GM21529 (cell line): ENCODE data around the gene ABHD17A.

Experiments used
- ATAC-seq: cut with Tn5 transposase; IDR thresholded peaks from one replicate; pipeline ENCODE4 v1.9.1; 2021; ENCODE audit not compliant: unreplicated experiment

The ABHD17A gene

DNA sequence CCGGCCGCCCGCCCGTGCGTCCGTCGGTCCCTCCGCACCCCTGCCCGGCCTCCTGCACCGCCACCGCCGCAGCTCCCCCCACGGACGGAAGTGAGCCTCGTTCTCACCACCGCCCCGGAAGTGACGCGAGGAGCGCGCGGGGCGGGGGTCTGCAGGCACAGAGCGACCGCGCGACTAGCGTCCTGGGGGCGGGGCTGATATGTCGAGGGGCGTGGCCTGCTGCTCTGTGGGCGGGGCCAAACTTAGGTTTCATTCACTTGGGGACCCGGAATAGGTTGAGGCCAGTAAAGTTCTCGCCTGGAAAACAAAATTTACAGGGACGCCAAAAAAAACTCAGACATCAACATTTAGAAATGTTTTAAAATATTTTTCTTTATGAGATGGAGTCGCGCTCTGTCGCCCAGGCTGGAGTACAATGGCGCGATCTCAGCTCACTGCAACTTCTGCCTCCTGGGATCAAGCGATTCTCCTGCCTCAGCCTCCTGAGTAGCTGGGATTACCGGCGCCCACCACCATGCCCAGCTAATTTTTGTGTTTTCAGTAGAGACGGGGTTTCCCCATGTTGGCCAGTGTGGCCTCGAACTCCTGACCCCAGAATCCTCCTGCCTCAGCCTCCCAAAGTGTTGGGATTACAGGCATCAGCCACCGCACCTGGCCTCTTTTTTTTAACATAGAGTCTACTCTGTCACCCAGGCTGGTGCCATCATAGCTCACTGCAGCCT is at the start of gene ABHD17A:
ABHD17A (minus strand) TSS at position 99 of the 722 bp plus-strand sequence. CDS start 3,930 bp downstream, outside the sequence.
- peak; percentile 78 for ATAC-seq

DNA sequence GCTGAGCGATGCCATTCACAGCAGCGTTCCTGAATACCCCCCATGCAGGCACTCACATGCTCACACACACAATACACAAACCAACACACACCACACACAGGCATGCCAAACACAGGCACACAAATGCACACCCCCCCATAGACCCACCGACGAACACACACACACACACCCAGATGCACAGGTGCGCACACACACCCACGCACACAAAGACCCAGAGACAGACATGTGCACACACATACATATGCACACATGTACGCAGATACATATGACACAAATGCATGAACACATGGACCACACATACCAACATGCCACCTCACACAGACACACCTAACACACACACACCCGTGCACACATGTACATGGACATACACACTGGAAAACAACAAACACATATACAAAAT is 48.6 kb upstream of the ABHD17A start:
- ATAC-seq = no peak

DNA sequence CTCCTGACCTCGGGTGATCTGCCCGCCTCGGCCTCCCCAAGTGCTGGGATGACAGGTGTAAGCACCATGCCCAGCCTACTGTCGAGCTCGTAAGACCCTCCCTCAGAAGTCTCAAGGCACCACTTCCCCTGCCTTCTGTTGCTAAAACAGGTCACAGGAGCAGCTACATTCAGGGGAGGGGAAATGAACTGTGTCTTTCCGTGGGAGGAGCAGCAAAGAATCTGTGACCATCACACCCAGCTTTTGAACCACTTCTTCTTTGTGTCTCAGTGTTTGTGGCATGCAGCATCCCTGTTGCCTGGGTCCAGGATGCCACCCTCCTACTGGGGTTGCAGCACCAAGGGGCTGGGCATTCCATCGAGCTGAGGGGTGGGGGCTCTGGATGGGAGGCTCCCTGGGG is 47.9 kb upstream of the ABHD17A start:
- no peak for ATAC-seq

DNA sequence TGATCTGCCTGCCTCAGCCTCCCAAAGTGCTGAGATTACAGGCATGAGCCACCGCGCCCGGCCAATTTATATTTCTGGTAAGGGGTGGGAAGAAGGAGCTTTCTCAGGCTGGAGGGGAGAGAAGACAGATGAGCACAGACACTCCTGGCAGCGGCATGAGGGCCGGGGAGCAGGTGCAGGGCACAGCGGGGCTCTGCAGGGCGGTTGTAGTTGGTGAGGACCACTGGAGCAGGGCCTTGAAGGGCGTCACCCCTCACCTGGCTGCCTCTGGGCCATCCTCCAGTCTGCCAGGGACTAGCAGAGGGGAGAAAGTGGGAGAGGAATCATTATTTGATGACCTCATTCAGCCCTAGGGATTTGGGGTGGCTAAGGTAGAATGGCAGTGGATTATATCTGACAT is 47.1 kb upstream of the ABHD17A start:
- ATAC-seq = no peak

DNA sequence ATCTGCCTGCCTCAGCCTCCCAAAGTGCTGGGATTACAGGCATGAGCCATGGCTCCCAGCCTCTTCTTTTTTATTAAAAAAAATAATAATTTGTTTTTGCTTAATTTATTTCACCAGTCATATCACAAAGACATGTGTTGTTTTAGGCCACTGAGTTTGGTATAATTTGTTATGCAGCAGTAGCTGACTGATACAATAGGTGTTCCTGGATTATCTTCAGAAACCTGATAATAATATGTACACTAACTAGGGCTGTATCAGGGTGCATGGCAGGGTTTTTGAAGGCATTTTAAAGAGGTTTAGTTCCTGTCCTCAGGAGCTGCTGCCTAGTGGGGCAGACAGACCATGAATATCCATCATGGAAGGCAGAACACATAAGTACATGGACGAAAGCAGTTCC is 46.1 kb upstream of the ABHD17A start:
- ATAC-seq = no peak

DNA sequence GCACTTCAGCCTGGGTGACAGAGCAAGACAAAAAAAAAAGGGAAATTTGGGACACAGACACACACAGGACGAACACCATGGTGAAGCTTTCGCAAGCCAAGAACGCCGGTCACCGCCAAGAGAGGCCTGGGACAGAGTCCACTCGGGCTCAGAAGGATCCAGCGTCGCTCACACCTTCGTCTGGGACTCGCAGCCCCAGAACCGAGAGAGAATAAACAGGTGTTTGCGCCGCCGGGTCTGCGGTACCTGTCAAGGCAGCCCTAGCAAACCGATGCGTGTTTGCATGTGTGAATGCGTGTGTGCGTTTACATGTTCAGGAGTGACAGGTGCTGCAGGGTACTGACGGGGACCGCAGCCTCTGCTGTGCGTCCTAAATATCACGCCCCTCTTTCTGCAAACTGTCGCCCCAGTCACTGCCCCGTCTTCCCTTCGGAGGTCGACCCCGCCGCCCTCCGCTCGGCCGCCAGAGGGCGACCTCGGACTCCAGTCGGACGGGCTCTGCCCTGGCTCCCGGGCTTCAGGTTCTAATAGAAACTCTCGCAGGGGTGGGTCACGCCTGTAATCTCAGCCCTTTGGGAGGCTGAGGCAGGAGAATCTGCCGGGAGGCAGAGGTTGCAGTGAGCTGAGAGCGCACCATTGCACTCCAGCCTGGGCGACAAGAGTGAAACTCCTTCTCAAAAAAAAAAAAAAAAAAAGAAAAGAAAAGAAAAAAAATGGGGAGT is 43.9 kb upstream of the ABHD17A start:
- no peak for ATAC-seq

DNA sequence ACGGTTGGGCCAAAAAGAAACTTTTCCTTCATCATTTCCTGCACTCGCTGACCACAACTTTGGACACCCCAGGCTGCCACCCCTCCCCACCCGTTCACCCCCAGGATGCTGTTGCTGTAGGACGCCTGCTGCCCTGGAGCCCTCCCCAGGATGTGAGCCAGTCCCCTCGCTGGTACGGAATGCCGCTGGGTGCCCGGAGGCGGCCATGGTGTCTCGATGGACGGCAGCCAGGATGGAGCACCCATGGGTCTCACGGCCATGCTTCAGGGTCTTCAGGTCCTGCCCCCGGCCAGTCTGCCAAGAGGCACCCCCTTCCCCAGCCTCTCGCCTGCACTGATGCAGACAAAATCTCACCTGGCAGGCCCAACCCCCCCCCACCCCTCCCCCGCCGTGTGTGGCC is 40.2 kb upstream of the ABHD17A start:
- no peak for ATAC-seq

DNA sequence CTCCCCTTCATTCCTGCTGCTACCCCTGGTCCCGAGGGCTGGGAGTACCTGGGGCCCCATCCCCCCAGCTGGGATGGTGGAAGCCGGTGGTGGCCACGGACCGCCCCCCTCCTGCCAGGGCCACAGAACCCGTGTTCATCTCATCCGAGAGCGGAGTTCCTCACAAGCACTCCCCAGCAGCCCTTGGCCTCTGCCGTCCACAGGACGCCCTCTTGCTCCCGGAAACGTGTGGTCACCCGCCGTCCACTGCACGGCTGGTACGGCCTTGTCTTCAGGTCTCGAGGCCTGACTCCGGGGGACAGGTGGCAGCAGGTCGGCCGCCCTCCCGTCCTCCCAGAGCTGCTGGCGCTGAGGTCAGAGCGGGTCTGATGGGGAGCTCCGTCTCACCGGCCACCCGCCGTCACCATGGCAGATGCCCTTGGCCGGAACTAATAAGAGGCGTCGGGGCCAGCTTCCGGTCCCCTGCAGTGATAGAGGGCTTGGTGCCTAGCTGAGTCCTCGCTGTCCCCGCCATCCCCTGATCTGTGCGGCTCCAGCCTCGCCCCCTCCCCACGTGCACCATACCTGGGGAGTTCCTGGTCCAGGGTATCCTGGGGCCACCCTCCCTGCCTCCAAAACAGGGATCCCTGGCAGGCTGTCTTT is 39.1 kb upstream of the ABHD17A start:
- ATAC-seq = no peak

DNA sequence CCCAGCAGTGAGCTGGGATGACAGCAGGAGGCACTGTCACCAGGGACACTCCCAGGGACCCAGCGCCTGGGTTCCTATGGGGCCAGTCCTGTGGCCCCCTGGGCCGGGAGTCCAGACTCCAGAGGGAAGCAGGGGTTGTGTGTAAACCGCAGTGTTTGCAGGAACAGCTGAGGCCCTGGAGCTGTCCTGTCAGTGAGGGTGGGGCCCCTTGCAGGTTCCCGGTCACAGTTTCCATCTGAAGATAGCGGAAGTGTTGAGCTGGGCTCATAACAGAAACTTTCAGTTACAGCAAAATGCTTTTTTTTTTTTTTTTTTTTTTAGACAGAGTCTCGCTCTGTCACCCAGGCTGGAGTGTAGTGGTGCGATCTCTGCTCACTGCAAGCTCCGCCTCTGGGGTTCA is 38.0 kb upstream of the ABHD17A start:
- peak; percentile 70 for ATAC-seq

DNA sequence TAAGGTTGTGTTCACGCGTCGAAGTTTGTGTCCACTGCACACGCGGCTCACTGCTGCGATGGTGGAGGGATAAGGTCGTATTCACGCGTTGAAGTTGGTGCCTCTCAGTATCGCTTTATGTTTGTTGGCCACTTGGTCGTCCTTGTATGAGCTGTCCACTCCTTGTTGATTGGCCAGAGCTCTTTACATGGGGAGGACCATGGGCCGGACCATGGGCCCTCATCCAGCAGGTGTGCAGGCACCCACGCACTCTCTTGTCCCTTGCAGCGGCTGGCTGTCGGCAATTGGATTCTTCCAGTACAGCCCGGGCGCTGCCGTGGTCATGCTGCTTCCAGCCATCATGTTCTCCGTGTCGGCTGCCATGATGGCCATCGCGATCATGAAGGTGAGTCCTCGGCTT is 37.5 kb upstream of the ABHD17A start:
- no peak for ATAC-seq

DNA sequence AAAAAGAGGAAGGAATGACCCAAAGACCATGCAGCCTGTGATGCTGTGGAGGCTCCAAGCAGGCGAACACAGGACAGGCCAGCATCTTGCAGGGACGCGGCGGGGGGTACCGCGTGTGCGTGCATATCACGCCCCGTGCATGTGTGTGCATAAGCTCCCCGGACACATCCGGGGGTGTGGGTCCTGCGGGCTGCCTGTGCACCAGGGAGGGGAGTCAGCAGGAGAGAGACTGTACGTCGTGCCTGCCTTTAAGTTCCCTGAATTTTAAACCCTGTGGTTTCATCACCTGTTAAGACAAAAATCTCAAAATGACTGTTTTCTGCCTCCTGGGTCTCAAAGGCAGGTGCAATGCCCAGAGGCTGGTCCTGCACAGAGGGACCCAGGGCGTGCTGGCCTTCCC is 36.5 kb upstream of the ABHD17A start:
- no peak for ATAC-seq

DNA sequence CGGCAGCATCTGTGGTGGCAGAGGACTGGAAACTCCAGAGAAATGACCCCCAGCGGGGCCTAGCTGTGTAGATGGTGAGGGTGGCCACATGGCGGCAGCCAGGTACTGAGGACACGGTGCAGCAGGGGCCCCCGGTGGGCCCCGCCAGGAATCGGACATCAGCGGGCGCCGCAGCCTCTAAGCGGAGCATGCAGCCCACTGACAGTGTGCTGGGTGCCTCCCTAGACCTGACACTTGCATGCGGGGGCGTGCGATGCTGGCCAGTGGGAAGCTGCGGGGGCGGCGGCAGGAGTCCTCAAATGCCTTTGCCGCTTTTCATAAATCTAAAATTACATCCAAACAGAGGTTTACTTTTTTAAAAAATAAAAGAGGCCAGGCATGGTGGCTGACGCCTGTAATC is 36.0 kb upstream of the ABHD17A start:
- ATAC-seq = no peak

DNA sequence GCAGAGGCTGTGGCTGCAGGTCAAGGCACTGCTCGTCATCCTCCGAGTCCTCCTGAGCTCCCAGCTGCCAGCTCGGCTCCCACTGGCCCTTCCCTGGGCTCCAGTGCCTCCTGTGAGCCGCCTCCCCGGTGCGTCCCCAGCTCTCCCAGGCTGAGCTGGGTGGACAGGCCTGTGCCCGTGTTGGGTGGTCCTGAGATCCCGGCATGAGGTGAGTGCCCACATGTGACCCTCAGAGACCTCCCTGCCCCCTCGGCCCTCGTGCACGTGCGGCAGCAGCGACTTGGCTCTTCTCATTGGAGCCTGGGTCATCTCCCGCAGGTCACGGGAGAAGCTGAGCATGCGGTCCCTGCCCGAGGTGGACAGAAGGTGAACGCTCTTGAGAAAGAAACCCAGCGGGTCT is 35.3 kb upstream of the ABHD17A start:
- no peak for ATAC-seq

DNA sequence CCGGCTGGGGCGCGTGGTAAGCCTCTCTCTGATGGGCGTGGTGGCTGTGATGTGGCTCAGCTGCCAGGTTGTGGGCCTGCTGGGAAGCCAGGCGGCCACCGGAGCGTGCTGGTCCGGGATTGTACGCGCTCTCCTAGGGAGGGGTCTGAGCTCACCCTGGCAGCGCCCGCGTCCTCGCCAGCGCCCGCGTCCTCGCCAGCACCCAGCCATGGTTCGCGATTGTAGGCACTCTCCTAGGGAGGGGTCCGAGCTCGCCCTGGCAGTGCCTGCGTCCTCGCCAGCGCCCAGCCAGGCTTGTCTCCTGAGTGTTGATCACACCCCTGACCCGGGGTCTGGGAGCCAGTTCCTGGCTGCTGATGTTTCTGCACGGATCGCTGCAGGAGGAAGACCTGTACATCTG is 33.7 kb upstream of the ABHD17A start:
- no peak for ATAC-seq

DNA sequence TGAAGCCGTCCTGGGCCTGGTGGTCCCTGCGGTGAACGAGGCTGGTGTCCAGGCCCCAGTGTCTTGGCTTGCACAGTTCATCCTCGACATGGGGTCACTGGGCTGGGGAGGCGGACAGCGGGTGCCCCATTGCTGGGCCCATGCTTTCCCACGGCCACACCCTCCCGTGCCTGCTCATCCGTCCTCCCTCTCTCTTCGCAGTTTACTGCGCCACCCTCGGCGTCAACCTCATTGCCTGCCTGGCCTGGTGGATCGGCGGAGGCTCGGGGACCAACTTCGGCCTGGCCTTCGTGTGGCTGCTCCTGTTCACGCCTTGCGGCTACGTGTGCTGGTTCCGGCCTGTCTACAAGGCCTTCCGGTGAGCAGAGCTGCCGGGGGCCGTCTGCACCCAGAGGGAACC is 32.6 kb upstream of the ABHD17A start:
- no peak for ATAC-seq

DNA sequence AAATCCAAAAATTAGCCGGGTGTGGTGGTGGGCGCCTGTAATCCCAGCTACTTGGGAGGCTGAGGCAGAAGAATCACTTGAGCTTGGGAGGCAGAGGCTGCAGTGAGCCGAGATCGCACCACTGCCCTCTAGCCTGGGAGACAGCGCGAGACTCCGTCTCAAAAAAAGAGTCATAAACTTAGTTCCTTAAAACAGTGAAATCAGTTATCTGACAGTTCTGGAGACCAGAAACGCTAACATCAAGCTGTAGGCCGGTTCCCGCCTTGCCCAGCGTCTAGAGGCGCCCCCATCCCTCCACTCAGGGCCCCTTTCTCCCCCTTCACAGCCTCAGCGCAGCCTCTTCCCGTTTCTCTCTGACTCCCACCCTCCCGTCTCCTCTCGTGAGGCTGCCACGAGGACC is 31.9 kb upstream of the ABHD17A start:
- ATAC-seq = no peak

DNA sequence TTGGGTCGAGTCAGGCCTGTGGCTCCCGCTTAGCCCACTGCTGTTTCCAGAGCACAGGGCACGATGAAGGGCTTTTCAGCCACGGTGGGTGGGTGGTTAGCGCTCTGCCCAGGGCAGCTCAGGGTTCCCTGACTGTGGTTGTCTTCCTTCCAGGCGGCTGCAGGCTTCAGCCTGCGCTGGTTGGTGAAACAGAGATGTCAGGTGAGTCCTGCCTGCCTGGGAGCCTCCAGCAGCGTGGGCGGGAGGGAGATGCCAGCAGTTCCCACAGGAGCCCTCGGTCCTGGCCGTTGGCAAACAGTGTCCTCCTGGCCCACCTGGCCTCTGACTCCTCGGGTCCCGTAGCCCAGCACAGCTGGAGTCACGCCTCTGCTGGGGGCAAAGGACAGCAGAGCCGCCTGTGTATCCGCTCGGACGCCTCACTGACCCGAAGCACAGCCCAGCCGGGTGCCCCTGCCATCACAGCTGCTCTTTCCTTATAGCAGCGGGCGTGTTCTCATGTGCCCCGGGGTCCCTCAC is 29.6 kb upstream of the ABHD17A start:
- no peak for ATAC-seq

DNA sequence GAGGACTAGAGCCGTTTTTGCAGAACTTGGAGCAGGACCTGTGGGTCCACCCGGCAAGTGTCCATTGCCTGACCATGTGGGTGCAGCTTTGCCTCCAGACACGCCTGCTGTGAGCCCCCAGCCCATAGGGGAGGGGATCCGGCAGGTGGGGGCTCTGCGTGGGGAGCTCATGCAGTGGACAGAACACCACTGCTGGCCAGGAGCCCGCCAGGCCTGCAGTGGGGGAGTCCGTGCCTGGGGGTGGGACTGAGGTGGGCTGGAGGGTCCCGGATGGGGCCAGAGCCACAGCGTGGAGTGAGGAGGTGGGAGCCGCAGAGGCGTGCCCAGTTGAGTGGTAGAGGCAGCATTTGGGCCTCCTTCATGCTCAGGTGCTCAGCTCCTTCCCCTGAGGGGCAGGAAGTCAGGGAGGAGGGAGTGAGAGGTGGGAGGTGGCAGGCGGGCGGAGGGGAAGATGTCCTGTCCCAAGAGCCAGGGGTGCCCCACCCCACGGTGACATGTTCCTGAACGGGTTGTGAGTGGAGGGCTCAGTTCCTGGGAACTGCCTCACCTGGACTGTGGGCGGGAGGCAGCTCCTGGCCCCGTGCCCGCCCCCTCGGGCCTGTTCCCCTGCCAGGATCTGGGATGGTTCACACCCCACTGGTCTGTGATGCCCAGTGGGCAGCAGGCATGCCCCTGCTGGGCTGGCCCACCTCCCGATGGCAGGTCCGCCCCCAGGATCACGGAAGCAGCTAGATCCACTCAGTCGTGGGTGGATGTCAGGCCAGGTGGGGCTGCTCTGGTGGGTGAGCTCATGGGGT is 28.7 kb upstream of the ABHD17A start:
- ATAC-seq = no peak

DNA sequence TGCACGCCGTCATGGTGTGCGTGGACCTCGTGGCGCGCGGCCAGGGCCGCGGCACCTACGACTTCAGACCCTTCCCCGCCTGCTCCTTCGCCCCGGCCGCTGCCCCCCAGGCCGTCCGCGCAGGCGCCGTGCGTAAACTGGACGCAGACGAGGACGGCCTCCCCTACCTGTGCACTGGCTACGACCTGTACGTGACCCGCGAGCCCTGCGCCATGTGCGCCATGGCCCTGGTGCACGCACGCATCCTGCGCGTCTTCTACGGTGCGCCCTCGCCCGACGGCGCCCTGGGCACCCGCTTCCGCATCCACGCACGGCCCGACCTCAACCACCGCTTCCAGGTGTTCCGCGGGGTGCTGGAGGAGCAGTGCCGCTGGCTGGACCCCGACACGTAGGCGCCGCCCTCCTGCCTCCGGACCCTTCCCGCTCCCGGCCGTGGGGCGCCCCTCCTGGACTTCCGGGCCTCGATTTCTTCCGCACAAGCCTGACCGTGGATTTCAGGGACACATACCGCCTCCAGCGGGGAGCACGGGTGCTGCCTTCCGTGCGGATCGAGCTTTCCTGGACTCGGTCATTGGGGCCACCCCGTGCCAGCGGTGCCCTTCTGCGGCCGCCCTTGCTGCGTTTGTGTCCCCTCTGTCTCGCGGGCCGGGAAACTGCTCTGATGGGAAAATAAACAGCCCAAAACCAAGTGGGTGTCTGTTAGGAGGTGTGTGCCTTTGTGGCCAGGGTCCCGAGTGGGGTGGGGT is 27.6 kb upstream of the ABHD17A start:
- no peak for ATAC-seq

DNA sequence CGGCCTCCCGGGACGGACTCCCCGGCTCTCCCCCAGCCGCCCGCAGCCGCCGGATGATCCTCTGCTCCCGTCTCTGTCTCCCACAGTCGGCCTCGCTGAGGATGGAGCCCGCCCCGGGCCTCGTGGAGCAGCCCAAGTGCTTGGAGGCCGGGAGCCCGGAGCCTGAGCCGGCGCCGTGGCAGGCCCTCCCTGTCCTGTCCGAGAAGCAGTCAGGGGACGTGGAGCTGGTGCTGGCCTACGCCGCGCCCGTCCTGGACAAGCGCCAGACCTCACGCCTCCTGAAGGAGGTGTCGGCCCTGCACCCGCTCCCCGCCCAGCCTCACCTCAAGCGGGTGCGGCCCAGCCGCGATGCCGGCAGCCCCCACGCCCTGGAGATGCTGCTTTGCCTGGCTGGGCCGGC is 26.7 kb upstream of the ABHD17A start:
- ATAC-seq = no peak

DNA sequence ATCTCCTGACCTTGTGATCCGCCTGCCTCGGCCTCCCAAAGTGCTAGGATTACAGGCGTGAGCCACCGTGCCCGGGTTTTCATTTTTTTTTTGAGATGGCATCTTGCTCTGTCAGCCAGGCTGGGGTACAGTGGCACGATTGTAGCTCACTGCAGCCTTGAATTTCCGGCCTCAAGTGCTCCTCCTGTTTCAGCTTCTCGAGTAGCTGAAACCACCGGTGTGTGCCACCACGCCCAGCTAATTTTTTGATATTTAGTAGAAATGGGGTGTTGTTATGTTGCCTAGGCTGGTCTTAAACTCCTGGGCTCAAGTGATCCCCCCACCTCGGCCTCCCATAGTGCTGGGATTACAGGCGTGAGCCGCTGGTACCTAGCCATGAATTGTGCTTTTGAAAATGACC is 25.8 kb upstream of the ABHD17A start:
- no peak for ATAC-seq
